HK-2 (cell line): Measurements from ENCODE around the gene AMN.
"Not testable (repeated sequence)": the region's sequence is repeated elsewhere in the genome, so short reads cannot be mapped to it uniquely, and the experiment has no call there.

ENCODE experiments used
- DNase-seq: peaks from one replicate; pipeline ENCODE4 v3.0.0-alpha.2; 2018; ENCODE audit not compliant: unreplicated experiment

AMN gene

GRCh38 chr14:102911991-102912761 lies 10.3 kb upstream of the AMN start:
- no peak for DNase-seq

GRCh38 chr14:102913341-102914211 lies 8.9 kb upstream of the AMN start:
- DNase-seq: no peak

- no peak for DNase-seq
Observed at GRCh38 chr14:102914474-102915291, 7.8 kb upstream of the AMN start.

- no peak for DNase-seq
Observed at GRCh38 chr14:102915292-102916110, 7.0 kb upstream of the AMN start.

- DNase-seq: no peak
Observed at GRCh38 chr14:102916347-102917055, 6.0 kb upstream of the AMN start.

GRCh38 chr14:102917056-102917385 lies 5.4 kb upstream of the AMN start:
- DNase-seq: no peak

- no peak for DNase-seq
Observed at GRCh38 chr14:102917469-102918211, 4.8 kb upstream of the AMN start.

GRCh38 chr14:102918438-102918837 lies 4.0 kb upstream of the AMN start:
- DNase-seq: no peak

- DNase-seq: no peak
Observed at GRCh38 chr14:102920273-102920997, 2.0 kb upstream of the AMN start.

GRCh38 chr14:102920998-102921304 lies 1.5 kb upstream of the AMN start:
- DNase-seq: no peak

- no peak for DNase-seq
Observed at GRCh38 chr14:102923201-102923924, 900 bp downstream of the AMN start.

- DNase-seq: no peak
Observed at GRCh38 chr14:102923925-102924486, 1.5 kb downstream of the AMN start.

- no peak for DNase-seq
Observed at GRCh38 chr14:102924632-102925588, 2.4 kb downstream of the AMN start.

GRCh38 chr14:102925646-102926045 lies 3.2 kb downstream of the AMN start:
- no peak for DNase-seq

GRCh38 chr14:102926104-102926503 lies 3.6 kb downstream of the AMN start:
- no peak for DNase-seq

- DNase-seq: not testable (repeated sequence)
Observed at GRCh38 chr14:102926840-102927239, 4.4 kb downstream of the AMN start.

- no peak for DNase-seq
Observed at GRCh38 chr14:102927346-102927877, 4.9 kb downstream of the AMN start.
